Glutamatergic neuron (in vitro differentiated cells): ENCODE measurements around the gene CD84. TPM values are rescaled to one million over a fixed set of nuclear protein-coding genes. Genes with fewer than 3 reads are reported as not detected.

Experiments used
- DNase-seq: peaks from one replicate; pipeline ENCODE4 v3.0.0; 2022
- H3K27ac Mint-ChIP-seq: one replicate; pipeline ENCODE4 v1.8.0; 2020; ENCODE audit warnings: mild to moderate bottlenecking, mixed read lengths, inconsistent platforms; ENCODE audit not compliant: unreplicated experiment
- H3K27me3 Mint-ChIP-seq: one replicate; pipeline ENCODE4 v1.8.0; 2020; ENCODE audit warnings: mild to moderate bottlenecking, moderate library complexity, mixed read lengths, inconsistent platforms; ENCODE audit not compliant: unreplicated experiment
- H3K36me3 Mint-ChIP-seq: one replicate; pipeline ENCODE4 v1.8.0; 2020; ENCODE audit warnings: mild to moderate bottlenecking, mixed read lengths, inconsistent platforms; ENCODE audit not compliant: unreplicated experiment
- H3K4me1 Mint-ChIP-seq: one replicate; pipeline ENCODE4 v1.8.0; 2020; ENCODE audit warnings: mild to moderate bottlenecking, low read depth, mixed read lengths, inconsistent platforms; ENCODE audit not compliant: unreplicated experiment
- H3K4me3 Mint-ChIP-seq: one replicate; pipeline ENCODE4 v1.8.0; 2020; ENCODE audit warnings: mild to moderate bottlenecking, mixed read lengths, inconsistent platforms; ENCODE audit not compliant: unreplicated experiment
- H3K9me3 Mint-ChIP-seq: one replicate; pipeline ENCODE4 v1.8.0; 2020; ENCODE audit warnings: mild to moderate bottlenecking, moderate library complexity, mixed read lengths, inconsistent platforms; ENCODE audit not compliant: unreplicated experiment
- total RNA-seq: library from RNA; stranded (reverse); fragmentation: NEBNext Ultra II Directional; extraction: Animal tissue kit (Norgen Biotek cat#: 25700); gene quantifications from one replicate; pipeline ENCODE4 v1.2.1, GENCODE V29; 2021; ENCODE audit not compliant: unreplicated experiment
- TF ChIP-seq, protein P1 (sequence below): fragments of 200-600 bp; sonication (generic); IDR thresholded peaks from one replicate; pipeline ENCODE4 v1.5.0; 2021; ENCODE audit not compliant: partially characterized antibody, unreplicated experiment

The CD84 gene
- total RNA-seq, 1 donor from 2014 or later = not detected

GRCh38 chr1:160618327-160618726, 39.0 kb upstream of the CD84 start:
- Mint-ChIP-seq H3K27ac (no peak overlapping the region), H3K27me3 (no peaks in the 10 kb centered on the region), H3K9me3 (peaks cover 4% of the 10 kb centered on the region), H3K4me1 (no peaks in the 10 kb centered on the region), H3K4me3 (no peak overlapping the region), H3K36me3 (no peaks in the 10 kb centered on the region)
- TF ChIP-seq, protein P1, sequence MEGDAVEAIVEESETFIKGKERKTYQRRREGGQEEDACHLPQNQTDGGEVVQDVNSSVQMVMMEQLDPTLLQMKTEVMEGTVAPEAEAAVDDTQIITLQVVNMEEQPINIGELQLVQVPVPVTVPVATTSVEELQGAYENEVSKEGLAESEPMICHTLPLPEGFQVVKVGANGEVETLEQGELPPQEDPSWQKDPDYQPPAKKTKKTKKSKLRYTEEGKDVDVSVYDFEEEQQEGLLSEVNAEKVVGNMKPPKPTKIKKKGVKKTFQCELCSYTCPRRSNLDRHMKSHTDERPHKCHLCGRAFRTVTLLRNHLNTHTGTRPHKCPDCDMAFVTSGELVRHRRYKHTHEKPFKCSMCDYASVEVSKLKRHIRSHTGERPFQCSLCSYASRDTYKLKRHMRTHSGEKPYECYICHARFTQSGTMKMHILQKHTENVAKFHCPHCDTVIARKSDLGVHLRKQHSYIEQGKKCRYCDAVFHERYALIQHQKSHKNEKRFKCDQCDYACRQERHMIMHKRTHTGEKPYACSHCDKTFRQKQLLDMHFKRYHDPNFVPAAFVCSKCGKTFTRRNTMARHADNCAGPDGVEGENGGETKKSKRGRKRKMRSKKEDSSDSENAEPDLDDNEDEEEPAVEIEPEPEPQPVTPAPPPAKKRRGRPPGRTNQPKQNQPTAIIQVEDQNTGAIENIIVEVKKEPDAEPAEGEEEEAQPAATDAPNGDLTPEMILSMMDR = no peak
- no peak for DNase-seq

DNA sequence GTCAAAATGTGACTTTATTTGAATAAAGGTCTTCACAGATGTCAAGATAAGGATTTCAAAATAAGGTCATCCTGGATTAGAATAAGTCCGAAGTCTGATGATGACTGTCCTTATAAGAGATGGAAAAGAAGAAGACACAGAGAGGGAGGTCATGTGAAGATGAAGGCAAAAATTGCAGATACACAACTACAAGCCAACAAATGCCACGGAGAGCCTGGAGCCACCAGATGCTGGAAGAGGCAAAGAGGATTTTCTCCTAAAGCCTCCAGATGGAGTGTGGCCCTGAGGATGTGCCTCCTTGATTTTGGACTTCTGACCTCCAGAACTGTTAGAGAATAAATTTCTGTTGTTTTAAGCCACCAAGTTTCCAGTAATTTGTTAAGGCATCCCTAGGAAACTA, 36.4 kb upstream of the CD84 start:
- no peak overlapping the region for H3K27ac Mint-ChIP-seq
- peaks cover 1% of the 10 kb centered on the region for H3K9me3 Mint-ChIP-seq
- no peaks in the 10 kb centered on the region for H3K27me3 Mint-ChIP-seq
- H3K4me3 Mint-ChIP-seq = no peak overlapping the region
- TF ChIP-seq, protein P1 = no peak
- no peak for DNase-seq
- no peaks in the 10 kb centered on the region for H3K4me1 Mint-ChIP-seq
- H3K36me3 Mint-ChIP-seq = no peaks in the 10 kb centered on the region

GRCh38 chr1:160614410-160614809, 35.1 kb upstream of the CD84 start:
- no peak for DNase-seq
- Mint-ChIP-seq H3K4me1 (no peaks in the 10 kb centered on the region), H3K4me3 (no peak overlapping the region), H3K27ac (no peak overlapping the region), H3K27me3 (no peaks in the 10 kb centered on the region), H3K9me3 (peaks cover 1% of the 10 kb centered on the region), H3K36me3 (no peaks in the 10 kb centered on the region)
- TF ChIP-seq, protein P1 = no peak

DNA sequence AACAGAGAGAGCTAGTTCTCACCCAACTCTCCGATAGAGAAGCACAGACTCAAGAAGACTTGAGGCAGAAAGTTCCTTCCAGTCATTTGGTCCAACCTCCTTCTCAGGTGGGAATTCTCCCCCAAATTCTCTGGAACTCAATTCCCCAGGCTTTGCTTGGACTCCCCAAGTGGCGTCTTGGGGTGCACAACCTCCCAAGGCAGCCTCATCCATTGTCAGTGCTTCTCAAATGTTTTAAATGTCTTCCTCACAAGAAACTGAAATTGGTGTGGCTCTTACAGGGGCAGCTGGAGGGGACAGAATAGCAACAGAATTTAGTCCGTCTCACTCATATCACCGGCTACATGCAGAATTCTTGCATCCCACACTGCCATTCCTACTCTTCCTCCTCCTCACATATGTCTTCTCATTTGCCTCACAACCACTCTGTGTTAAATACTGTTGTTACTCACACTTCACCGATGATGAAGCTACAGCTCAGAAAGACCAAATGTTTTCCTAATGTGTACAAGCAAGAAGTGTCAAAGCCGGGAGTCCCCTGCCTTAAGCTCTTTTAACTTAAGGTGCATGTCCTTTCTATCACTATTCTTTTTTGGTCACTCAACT, 33.4 kb upstream of the CD84 start:
- no peaks in the 10 kb centered on the region for H3K36me3 Mint-ChIP-seq
- no peak overlapping the region for H3K27ac Mint-ChIP-seq
- DNase-seq = no peak
- peaks cover 1% of the 10 kb centered on the region for H3K9me3 Mint-ChIP-seq
- no peaks in the 10 kb centered on the region for H3K27me3 Mint-ChIP-seq
- no peak overlapping the region for H3K4me3 Mint-ChIP-seq
- TF ChIP-seq, protein P1 = no peak
- no peaks in the 10 kb centered on the region for H3K4me1 Mint-ChIP-seq

DNA sequence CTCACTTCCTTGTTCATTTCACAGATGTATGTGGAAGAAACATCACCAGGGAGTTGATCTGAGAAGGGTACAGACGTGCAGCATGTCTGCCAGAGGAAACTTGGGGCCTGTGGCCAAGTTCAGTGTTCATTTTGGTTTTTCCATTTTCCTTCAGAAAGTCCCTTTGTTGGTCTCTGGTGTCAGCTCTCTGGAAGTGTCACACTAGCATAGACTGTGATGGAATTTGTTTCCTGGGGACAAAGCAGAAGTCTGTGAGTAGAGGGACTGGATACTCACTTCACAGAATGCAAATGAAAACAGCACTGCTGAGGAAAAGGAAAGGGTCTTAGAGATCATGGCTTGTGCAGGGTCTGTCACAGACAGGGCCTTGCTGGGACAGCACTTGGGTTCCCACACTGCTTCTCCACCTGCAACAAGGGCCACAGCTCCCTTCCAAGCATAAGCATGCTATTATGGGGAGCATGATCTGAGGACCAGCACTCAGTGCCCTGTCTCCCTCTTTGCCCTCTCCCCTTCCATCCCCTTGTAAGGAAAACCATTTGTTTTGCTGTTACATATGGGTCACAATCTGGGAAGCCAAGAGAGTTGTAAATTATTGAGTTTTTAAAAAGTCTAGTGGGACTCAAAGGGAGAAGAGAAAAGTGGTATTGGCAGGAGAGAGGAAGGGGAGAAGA, 31.4 kb upstream of the CD84 start:
- Mint-ChIP-seq H3K27me3 (no peaks in the 10 kb centered on the region), H3K9me3 (peaks cover 3% of the 10 kb centered on the region), H3K36me3 (no peaks in the 10 kb centered on the region), H3K27ac (no peak overlapping the region), H3K4me3 (no peak overlapping the region), H3K4me1 (no peaks in the 10 kb centered on the region)
- TF ChIP-seq, protein P1 = no peak
- DNase-seq = no peak
